Endodermal cell (in vitro differentiated cells): ENCODE data around the gene NEK6. TPM values are rescaled to one million over a fixed set of nuclear protein-coding genes. Genes with fewer than 3 reads are reported as not detected.

Source experiments
- DNase-seq: peaks from one replicate; pipeline ENCODE4 v3.0.0-alpha.2; 2017
- H3K27ac ChIP-seq: 2 replicates; pipeline ENCODE4 v1.5.1; 2013; ENCODE audit warnings: mild to moderate bottlenecking, low read depth, low read length, moderate library complexity
- H3K27me3 ChIP-seq: 2 replicates; pipeline ENCODE4 v1.6.1; 2013; ENCODE audit warnings: mild to moderate bottlenecking, low read length, moderate library complexity; ENCODE audit not compliant: insufficient read depth, control insufficient read depth, poor library complexity, severe bottlenecking
- H3K36me3 ChIP-seq: 2 replicates; pipeline ENCODE4 v1.7.0; 2013; ENCODE audit warnings: mild to moderate bottlenecking, low read length, moderate library complexity; ENCODE audit not compliant: control insufficient read depth, insufficient read depth
- H3K4me1 ChIP-seq: one replicate; pipeline ENCODE4 v1.7.0; 2013; ENCODE audit warnings: low read length; ENCODE audit not compliant: control insufficient read depth, insufficient read depth
- H3K4me3 ChIP-seq: 2 replicates; pipeline ENCODE4 v1.5.1; 2013; ENCODE audit warnings: mild to moderate bottlenecking, low read length, moderate library complexity
- H3K9ac ChIP-seq: 2 replicates; pipeline ENCODE4 v1.6.1; 2013; ENCODE audit warnings: mild to moderate bottlenecking, low read length, moderate library complexity; ENCODE audit not compliant: poor library complexity, severe bottlenecking; ENCODE audit errors: extremely low read depth
- H3K9me3 ChIP-seq: 2 replicates; pipeline ENCODE4 v1.6.1; 2013; ENCODE audit warnings: mild to moderate bottlenecking, low read length, moderate library complexity; ENCODE audit not compliant: control insufficient read depth
- H3K27ac Mint-ChIP-seq: 2 replicates; pipeline ENCODE4 v1.8.0; 2020; ENCODE audit warnings: mixed read lengths
- H3K27me3 Mint-ChIP-seq: 2 replicates; pipeline ENCODE4 v1.8.0; 2021; ENCODE audit warnings: mild to moderate bottlenecking, mixed read lengths; ENCODE audit not compliant: insufficient read depth
- H3K36me3 Mint-ChIP-seq: 2 replicates; pipeline ENCODE4 v1.8.0; 2020; ENCODE audit warnings: low read depth, mixed read lengths
- H3K4me1 Mint-ChIP-seq: 2 replicates; pipeline ENCODE4 v1.8.0; 2020; ENCODE audit warnings: mixed read lengths
- H3K4me3 Mint-ChIP-seq: 2 replicates; pipeline ENCODE4 v1.8.0; 2020; ENCODE audit warnings: mild to moderate bottlenecking, moderate library complexity, mixed read lengths
- H3K9me3 Mint-ChIP-seq: 2 replicates; pipeline ENCODE4 v1.8.0; 2020; ENCODE audit warnings: mild to moderate bottlenecking, mixed read lengths
- WGBS, 2 experiments: methylation state at CpG; one replicate each; pipeline versions ENCODE4 v1.1.5 to v1.1.7; 2013; ENCODE audit warnings: missing lambda C conversion rate in 2 of 2, mixed read lengths in 1 of 2; ENCODE audit not compliant: insufficient coverage in 1 of 2, insufficient read length in 1 of 2; 5-methylcytosine and 5-hydroxymethylcytosine counted together
- total RNA-seq, 2 donors: library from RNA; stranded (reverse); fragmentation: NEBNext Ultra II Directional in 1 of 2; extraction: Animal tissue kit (Norgen Biotek cat#: 25700) in 1 of 2; gene quantifications; 2 replicates in 1 of 2; 3 replicates in 1 of 2; pipeline ENCODE4 v1.2.1, GENCODE V29; 2021
- TF ChIP-seq, protein P1 (sequence below): fragments of 200-600 bp; sonication (generic); conservative IDR thresholded peaks from 2 replicates; pipeline ENCODE4 v1.5.0; 2021; ENCODE audit warnings: antibody characterized with exemption, mild to moderate bottlenecking

The NEK6 gene
- total RNA-seq, 2 donors from 2014 or later: 17.1 to 32.5 TPM

DNA sequence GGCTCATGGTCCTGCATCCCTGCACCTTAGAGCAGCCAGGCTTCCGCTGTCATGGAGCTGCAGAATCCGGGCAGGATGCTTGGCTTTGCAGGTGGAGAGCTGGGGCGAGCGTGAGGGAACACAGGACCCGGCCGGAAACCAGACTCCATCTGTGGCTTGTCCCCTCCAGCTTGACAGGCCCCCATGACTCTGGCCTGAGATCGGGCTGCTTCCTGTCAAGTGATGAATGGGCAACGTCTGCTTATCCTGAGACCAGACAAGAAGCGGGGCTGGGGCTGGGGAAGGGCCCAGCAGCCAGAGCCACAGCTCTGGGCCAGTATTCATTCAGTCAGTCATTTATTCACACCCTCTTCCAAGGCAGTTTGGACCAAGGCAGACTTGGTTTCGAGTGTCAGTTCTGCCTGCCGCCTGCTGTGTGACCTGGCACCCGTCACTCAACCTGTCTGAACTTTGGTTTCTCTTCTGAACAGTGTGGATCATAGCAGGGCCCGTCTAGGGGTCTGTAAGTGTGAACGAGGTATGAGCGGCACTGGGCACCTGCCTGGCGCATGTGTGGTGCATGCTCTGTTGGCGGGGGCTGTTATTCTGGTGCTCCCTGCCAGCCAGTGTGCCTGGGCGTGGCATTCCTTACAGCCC, 37.5 kb downstream of the NEK6 start:
- Mint-ChIP-seq H3K27ac (no peak overlapping the region), H3K4me3 (no peak overlapping the region), H3K4me1 (peaks cover 1% of the 10 kb centered on the region), H3K27me3 (no peaks in the 10 kb centered on the region), H3K9me3 (no peaks in the 10 kb centered on the region), H3K36me3 (no peaks in the 10 kb centered on the region)
- Histone ChIP-seq H3K4me1 (no peaks in the 10 kb centered on the region), H3K36me3 (no peaks in the 10 kb centered on the region), H3K4me3 (no peak overlapping the region), H3K9ac (no peak overlapping the region), H3K27ac (no peak overlapping the region), H3K27me3 (no peaks in the 10 kb centered on the region), H3K9me3 (no peaks in the 10 kb centered on the region)
- 87 to 90% methylated on average over 15 to 18 of the region's 18 CpGs for WGBS, 2 experiments
- TF ChIP-seq, protein P1, sequence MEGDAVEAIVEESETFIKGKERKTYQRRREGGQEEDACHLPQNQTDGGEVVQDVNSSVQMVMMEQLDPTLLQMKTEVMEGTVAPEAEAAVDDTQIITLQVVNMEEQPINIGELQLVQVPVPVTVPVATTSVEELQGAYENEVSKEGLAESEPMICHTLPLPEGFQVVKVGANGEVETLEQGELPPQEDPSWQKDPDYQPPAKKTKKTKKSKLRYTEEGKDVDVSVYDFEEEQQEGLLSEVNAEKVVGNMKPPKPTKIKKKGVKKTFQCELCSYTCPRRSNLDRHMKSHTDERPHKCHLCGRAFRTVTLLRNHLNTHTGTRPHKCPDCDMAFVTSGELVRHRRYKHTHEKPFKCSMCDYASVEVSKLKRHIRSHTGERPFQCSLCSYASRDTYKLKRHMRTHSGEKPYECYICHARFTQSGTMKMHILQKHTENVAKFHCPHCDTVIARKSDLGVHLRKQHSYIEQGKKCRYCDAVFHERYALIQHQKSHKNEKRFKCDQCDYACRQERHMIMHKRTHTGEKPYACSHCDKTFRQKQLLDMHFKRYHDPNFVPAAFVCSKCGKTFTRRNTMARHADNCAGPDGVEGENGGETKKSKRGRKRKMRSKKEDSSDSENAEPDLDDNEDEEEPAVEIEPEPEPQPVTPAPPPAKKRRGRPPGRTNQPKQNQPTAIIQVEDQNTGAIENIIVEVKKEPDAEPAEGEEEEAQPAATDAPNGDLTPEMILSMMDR: no peak
- no peak for DNase-seq

DNA sequence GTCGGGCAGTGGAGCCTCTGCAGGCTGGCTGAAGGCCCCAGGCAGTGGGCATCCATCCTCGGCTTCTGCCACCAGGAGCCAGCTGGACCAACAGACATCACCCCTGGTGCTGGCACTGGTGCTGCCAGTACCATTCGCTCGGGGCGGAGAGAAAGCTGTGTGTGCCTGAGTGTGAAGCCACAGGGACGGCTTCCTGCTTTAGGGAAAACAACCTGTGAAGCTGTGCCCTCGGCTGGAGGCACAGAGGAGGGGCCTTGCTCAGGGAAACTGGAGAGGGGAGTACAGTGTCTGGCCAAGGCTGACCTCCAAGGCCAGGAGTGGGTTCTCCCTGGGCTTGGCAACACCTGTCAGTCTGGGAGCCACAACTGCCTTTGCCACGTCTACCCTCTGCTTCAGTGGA, 38.3 kb downstream of the NEK6 start:
- TF ChIP-seq, protein P1: no peak
- Histone ChIP-seq H3K27me3 (no peaks in the 10 kb centered on the region), H3K27ac (no peak overlapping the region), H3K36me3 (no peaks in the 10 kb centered on the region), H3K4me3 (no peak overlapping the region), H3K9ac (no peak overlapping the region), H3K9me3 (no peaks in the 10 kb centered on the region), H3K4me1 (no peaks in the 10 kb centered on the region)
- Mint-ChIP-seq H3K36me3 (no peaks in the 10 kb centered on the region), H3K27ac (peak overlapping the region; percentile 36), H3K4me3 (no peak overlapping the region), H3K27me3 (no peaks in the 10 kb centered on the region), H3K4me1 (peaks cover 1% of the 10 kb centered on the region), H3K9me3 (no peaks in the 10 kb centered on the region)
- WGBS, 2 experiments: 90% methylated on average over 7 to 8 of the region's 8 CpGs
- no peak for DNase-seq

DNA sequence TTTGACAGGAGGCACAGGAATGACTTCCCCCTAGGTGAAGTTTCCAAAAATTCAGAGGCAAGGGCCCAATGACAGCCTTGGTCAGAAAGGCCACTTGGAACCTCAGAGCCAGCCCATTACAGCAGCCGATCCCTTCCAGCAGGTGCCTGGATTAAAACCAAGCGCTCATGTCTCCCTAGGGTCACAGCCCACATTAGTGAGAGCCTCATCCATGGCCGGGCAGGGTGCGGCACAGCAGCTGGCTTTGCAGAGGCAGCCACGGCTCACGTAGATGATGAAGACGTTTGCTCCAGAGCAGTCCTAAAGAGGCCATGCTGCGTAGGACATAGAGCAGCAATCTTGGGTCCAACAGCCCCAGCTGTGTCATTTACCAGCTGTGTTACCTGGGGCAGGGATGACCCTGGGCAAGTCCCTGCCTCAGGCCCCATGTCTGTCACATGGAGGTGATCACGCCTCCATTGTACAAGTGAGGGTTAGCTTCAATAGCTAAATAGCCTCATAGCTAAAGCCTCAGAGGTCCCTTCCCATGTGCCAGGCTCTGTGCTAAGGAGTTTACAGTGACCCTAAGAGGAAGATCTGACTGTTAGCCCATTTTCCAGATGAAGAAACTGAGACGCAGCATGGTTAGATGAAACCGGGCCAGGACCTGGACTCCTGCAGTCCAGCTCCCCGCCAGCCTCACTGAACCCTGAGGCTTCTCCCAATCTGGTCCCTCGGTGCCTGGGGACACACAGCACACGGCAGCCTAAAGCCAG, 39.2 kb downstream of the NEK6 start:
- TF ChIP-seq, protein P1: no peak
- Histone ChIP-seq H3K27me3 (no peaks in the 10 kb centered on the region), H3K4me3 (no peak overlapping the region), H3K36me3 (no peaks in the 10 kb centered on the region), H3K4me1 (no peaks in the 10 kb centered on the region), H3K9ac (no peak overlapping the region), H3K9me3 (no peaks in the 10 kb centered on the region), H3K27ac (no peak overlapping the region)
- H3K4me1 Mint-ChIP-seq: peaks cover 1% of the 10 kb centered on the region
- no peaks in the 10 kb centered on the region for H3K27me3 Mint-ChIP-seq
- H3K36me3 Mint-ChIP-seq: no peaks in the 10 kb centered on the region
- H3K27ac Mint-ChIP-seq: no peak overlapping the region
- 90% methylated on average over 13 to 14 of the region's 14 CpGs for WGBS, 2 experiments
- DNase-seq: no peak
- H3K4me3 Mint-ChIP-seq: no peak overlapping the region
- no peaks in the 10 kb centered on the region for H3K9me3 Mint-ChIP-seq
